AG04449 (cell line): Measurements from ENCODE around the gene BCLAF1.

Experiments used
- CTCF ChIA-PET: fragments of 350-600 bp; formaldehyde crosslinking; extraction: SDS; loops from one replicate; lab custom pipeline; 2021; ENCODE audit warnings: antibody characterized with exemption; lab: Yijun Ruan, JAX
- POLR2A ChIA-PET: fragments of 400-600, 350-600 bp; formaldehyde crosslinking; extraction: SDS; loops from one replicate; lab custom pipeline; 2020; ENCODE audit warnings: antibody characterized with exemption, inconsistent platforms; lab: Yijun Ruan, JAX
- DNase-seq: peaks from one replicate; pipeline ENCODE4 v3.0.0-alpha.2; 2010; ENCODE audit warnings: low read depth, low spot score
- H3K4me3 ChIP-seq: 2 replicates; pipeline ENCODE4 v1.5.1; 2011; ENCODE audit warnings: low read depth, mild to moderate bottlenecking, control low read depth, low read length
- TF ChIP-seq, protein P1 (sequence below): IDR thresholded peaks from one replicate; pipeline ENCODE4 v1.5.1; 2011; ENCODE audit warnings: mild to moderate bottlenecking, moderate library complexity, low read length, control low read depth, inconsistent platforms; ENCODE audit not compliant: insufficient read depth; ENCODE audit errors: missing control alignments

The BCLAF1 gene

DNA sequence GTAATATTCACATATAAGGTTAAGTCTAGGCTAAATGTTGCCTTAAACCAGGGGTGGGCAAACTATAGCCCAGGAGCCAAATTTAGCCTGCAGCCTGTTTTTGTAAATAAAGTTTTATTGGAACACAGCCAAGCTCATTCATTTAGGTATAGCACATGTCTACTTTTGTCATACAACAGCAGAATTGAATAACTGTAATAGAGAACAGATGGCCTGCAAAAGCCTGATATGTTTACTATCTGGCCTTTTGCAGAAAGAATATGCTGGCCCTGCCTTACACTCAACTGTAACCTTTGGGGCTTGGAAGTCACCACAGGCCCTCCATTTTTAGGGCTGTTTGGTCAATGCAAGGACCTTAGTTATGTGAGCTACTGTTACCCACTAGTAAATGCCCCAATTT is 17.7 kb upstream of the BCLAF1 start:
- ChIA-PET CTCF (interaction anchor here (2.1 kb wide), 1 partner anchor 11 kb away, joined by 15 read pairs; no protein-coding TSS in a partner anchor), POLR2A (no interaction called here)
- no peak overlapping the region for H3K4me3 ChIP-seq
- DNase-seq: no peak
- TF ChIP-seq, protein P1, sequence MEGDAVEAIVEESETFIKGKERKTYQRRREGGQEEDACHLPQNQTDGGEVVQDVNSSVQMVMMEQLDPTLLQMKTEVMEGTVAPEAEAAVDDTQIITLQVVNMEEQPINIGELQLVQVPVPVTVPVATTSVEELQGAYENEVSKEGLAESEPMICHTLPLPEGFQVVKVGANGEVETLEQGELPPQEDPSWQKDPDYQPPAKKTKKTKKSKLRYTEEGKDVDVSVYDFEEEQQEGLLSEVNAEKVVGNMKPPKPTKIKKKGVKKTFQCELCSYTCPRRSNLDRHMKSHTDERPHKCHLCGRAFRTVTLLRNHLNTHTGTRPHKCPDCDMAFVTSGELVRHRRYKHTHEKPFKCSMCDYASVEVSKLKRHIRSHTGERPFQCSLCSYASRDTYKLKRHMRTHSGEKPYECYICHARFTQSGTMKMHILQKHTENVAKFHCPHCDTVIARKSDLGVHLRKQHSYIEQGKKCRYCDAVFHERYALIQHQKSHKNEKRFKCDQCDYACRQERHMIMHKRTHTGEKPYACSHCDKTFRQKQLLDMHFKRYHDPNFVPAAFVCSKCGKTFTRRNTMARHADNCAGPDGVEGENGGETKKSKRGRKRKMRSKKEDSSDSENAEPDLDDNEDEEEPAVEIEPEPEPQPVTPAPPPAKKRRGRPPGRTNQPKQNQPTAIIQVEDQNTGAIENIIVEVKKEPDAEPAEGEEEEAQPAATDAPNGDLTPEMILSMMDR: no peak

DNA sequence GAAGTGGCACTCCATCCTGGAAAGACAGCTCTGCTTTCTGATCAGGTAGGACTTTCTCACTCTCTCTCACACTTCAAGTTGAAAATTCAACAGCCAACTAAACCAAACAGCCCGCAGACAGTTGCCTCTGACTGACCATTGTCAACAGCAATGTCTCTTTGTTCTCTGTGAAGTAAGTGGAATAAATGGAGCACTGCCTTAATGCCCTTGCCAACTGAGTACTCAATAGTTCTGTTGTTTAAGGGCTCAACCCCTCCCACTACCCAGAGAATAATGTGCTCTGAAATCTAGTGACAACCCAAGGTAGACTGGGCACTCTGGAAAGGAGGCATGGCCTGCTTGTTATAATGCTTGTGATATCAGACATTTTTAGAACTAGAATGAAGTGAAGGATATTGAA is 16.8 kb upstream of the BCLAF1 start:
- TF ChIP-seq, protein P1: no peak
- H3K4me3 ChIP-seq: no peak overlapping the region
- ChIA-PET POLR2A (no interaction called here), CTCF (no interaction called here)
- DNase-seq: no peak

DNA sequence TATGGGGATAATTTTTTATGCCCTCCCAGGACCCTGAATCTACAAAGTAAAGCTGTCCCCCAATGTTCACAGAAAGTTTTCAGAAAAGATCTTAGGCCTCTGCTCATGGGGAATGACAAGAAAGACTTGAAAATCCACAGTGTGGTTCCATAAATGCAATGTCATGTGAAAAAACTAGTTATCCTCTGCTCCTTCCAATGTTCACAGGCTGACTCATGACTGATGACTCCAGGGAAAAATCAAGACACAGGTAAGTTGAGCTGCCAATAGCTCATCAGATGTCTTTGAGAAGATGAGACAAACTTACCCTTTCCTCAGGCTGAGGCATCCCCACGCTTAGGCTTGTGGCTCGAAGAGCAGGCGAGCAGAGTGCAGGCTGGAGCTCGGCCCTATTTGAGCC is 14.8 kb upstream of the BCLAF1 start:
- TF ChIP-seq, protein P1: no peak
- no peak for DNase-seq
- ChIA-PET POLR2A (no interaction called here), CTCF (interaction anchor here (1.2 kb wide), 2 partner anchors 13 to 17 kb away, joined by 3 to 4 read pairs; no protein-coding TSS in a partner anchor)
- H3K4me3 ChIP-seq: no peak overlapping the region

DNA sequence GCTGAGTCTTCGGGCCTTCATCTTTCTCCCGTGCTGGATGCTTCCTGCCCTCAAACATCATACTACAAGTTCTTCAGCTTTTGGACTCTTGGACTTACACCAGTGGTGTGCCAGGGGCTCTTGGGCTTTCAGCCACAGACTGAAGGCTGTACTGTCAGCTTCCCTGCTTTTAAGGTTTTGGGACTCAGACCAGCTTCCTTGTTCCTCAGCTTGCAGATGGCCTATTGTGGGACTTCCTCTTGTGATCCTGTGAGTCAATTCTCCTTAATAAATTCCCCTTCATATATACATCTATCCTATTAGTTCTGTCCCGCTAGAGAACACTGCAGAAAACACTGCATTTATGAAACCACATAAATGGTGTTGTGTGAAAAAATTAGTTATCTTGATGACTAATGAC is 13.9 kb upstream of the BCLAF1 start:
- H3K4me3 ChIP-seq: no peak overlapping the region
- TF ChIP-seq, protein P1: no peak

DNA sequence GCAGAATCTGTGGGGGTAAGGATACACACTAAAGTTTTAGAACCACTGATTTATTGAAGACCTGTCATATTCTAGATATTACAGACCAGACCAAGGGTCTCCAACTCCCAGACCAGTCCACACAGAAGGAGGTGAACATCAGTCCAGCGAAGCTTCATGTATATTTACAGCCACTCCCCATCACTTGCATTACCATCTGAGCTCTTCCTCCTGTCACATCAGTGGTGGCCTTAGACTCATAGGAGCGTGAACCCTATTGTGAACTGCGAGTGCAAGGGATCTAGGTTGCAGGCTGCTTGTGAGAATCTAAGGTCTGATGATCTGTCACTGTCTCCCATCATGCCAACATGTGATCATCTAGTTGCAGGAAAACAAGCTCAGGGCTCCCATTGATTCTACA is 5.0 kb upstream of the BCLAF1 start:
- CTCF ChIA-PET: no interaction called here
- TF ChIP-seq, protein P1: no peak
- H3K4me3 ChIP-seq: no peak overlapping the region
- DNase-seq: no peak
- POLR2A ChIA-PET: no interaction called here

More for the DNA sequence above, 13.9 kb upstream of the BCLAF1 start:
- no peak for DNase-seq
- CTCF ChIA-PET: interaction anchor here (1.5 kb wide), 1 partner anchor 14 kb away, joined by 5 read pairs; no protein-coding TSS in a partner anchor
- POLR2A ChIA-PET: no interaction called here

DNA sequence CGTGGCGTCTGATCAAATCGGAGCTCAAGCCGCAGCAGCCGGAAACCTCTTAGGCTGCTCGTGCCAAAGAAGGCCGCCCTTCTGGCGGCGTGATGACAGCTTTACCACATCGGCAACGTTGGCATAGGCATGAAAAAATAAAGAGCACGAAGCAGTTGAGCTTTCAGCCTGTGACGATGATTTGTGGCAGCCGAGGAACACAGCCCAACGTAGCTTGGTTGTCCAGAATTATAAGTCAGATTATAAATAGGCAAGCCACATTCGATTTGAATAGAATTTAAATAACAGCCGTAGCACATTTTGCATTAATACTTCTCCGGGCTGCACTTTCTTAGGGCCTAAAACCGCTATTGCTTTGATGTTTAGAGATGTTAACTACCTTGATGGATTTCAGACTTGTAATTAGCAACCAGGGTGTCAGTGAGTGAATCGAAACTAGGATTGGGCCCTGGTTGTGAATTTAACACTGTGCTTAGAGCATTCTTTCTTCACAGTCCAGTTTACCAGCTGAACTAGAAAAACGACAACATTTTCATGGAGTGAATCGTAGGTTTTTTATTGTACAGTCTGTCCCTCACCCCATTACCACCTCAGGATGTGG is 864 bp upstream of the BCLAF1 start:
- TF ChIP-seq, protein P1: no peak
- ChIA-PET CTCF (interaction anchor here (1.0 to 1.4 kb wide), 4 partner anchors 11 to 784 kb away, joined by 3 to 6 read pairs (median 3); no protein-coding TSS in a partner anchor), POLR2A (interaction anchor here (1.3 to 2.8 kb wide), 4 partner anchors 9 to 792 kb away, joined by 3 to 11 read pairs (median 5); partner anchors contain the start of gene MTFR2)
- DNase-seq: peak; percentile 55
- H3K4me3 ChIP-seq: peak overlapping the region; percentile 67
